ENCODE measurements around the gene MMP14. TPM values are rescaled to one million over a fixed set of nuclear protein-coding genes. Genes with fewer than 3 reads are reported as not detected.

Gene MMP14
- total and polyA plus RNA-seq, 2 of the 13 experiments (the other 11 are each of a cell fraction or from before 2014, with no cell fraction given) = 5.2 to 9.8 TPM

- TF ChIP-seq, protein P1, sequence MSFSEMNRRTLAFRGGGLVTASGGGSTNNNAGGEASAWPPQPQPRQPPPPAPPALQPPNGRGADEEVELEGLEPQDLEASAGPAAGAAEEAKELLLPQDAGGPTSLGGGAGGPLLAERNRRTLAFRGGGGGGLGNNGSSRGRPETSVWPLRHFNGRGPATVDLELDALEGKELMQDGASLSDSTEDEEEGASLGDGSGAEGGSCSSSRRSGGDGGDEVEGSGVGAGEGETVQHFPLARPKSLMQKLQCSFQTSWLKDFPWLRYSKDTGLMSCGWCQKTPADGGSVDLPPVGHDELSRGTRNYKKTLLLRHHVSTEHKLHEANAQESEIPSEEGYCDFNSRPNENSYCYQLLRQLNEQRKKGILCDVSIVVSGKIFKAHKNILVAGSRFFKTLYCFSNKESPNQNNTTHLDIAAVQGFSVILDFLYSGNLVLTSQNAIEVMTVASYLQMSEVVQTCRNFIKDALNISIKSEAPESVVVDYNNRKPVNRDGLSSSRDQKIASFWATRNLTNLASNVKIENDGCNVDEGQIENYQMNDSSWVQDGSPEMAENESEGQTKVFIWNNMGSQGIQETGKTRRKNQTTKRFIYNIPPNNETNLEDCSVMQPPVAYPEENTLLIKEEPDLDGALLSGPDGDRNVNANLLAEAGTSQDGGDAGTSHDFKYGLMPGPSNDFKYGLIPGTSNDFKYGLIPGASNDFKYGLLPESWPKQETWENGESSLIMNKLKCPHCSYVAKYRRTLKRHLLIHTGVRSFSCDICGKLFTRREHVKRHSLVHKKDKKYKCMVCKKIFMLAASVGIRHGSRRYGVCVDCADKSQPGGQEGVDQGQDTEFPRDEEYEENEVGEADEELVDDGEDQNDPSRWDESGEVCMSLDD (CRISPR knock-in tag; IDR thresholded peaks at IDR 0.05; ENCODE audit: borderline replicate concordance) = no peak
- TF ChIP-seq ZNF766 (CRISPR knock-in tag; IDR thresholded peaks at IDR 0.05; ENCODE audit: borderline replicate concordance) (no peak), PAX8 (CRISPR knock-in tag; IDR thresholded peaks at IDR 0.05; ENCODE audit: borderline replicate concordance) (no peak), MAZ (IDR thresholded peaks at IDR 0.05; ENCODE audit: borderline replicate concordance, low read depth, low read length) (no peak), MAZ (CRISPR knock-in tag; IDR thresholded peaks at IDR 0.05; ENCODE audit: low read depth) (no peak), NR1H2 (CRISPR knock-in tag; IDR thresholded peaks at IDR 0.05; ENCODE audit: borderline replicate concordance, low read depth) (no peak), MED13 (CRISPR knock-in tag; IDR thresholded peaks at IDR 0.05) (no peak), BRD4 (CRISPR knock-in tag; IDR thresholded peaks at IDR 0.05) (no peak), MIER2 (CRISPR knock-in tag; IDR thresholded peaks at IDR 0.05) (no peak), HINFP (CRISPR knock-in tag; IDR thresholded peaks at IDR 0.05; ENCODE audit: low read depth) (no peak), ZNF777 (CRISPR knock-in tag; IDR thresholded peaks at IDR 0.05) (no peak), REL (CRISPR knock-in tag; conservative IDR thresholded peaks at IDR 0.05) (0 out of 2 replicates have a peak, but pooled peaks have one; percentile 4), RCOR2 (CRISPR knock-in tag; IDR thresholded peaks at IDR 0.05) (peak; percentile 98), BORCS8-MEF2B (CRISPR knock-in tag; IDR thresholded peaks at IDR 0.05) (no peak), ZNF432 (CRISPR knock-in tag; IDR thresholded peaks at IDR 0.05; ENCODE audit: borderline replicate concordance) (no peak), SRY (CRISPR knock-in tag; IDR thresholded peaks at IDR 0.05) (no peak), ZNF780A (CRISPR knock-in tag; IDR thresholded peaks at IDR 0.05) (0 out of 2 replicates have a peak, but pooled peaks have one; percentile 56), ZC3H4 (CRISPR knock-in tag; IDR thresholded peaks at IDR 0.05; ENCODE audit: borderline replicate concordance) (no peak), ZNF451 (CRISPR knock-in tag; IDR thresholded peaks at IDR 0.05) (no peak), ARID3A (IDR thresholded peaks at IDR 0.05; ENCODE audit: low read depth, low read length) (no peak), ZNF558 (CRISPR knock-in tag; IDR thresholded peaks at IDR 0.05; ENCODE audit: borderline replicate concordance) (no peak), KDM5A (IDR thresholded peaks at IDR 0.05; ENCODE audit: borderline replicate concordance, low read length) (0 out of 2 replicates have a peak, but pooled peaks have one; percentile 5), PHF21A (CRISPR knock-in tag; IDR thresholded peaks at IDR 0.05) (no peak), CREBL2 (CRISPR knock-in tag; IDR thresholded peaks at IDR 0.05; ENCODE audit: borderline replicate concordance) (no peak)
- TF ChIP-seq, protein P2, sequence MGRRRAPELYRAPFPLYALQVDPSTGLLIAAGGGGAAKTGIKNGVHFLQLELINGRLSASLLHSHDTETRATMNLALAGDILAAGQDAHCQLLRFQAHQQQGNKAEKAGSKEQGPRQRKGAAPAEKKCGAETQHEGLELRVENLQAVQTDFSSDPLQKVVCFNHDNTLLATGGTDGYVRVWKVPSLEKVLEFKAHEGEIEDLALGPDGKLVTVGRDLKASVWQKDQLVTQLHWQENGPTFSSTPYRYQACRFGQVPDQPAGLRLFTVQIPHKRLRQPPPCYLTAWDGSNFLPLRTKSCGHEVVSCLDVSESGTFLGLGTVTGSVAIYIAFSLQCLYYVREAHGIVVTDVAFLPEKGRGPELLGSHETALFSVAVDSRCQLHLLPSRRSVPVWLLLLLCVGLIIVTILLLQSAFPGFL (CRISPR knock-in tag; IDR thresholded peaks at IDR 0.05) = no peak
Measured at GRCh38 chr14:22870811-22871223, 34.4 kb downstream of the MMP14 start (continued).
